ENCODE data around the gene RCSD1. TPM values are rescaled to one million over a fixed set of nuclear protein-coding genes. Genes with fewer than 3 reads are reported as not detected.

Gene RCSD1
- total RNA-seq, 1 experiment from 2014 or later = 1.3 TPM

DNA sequence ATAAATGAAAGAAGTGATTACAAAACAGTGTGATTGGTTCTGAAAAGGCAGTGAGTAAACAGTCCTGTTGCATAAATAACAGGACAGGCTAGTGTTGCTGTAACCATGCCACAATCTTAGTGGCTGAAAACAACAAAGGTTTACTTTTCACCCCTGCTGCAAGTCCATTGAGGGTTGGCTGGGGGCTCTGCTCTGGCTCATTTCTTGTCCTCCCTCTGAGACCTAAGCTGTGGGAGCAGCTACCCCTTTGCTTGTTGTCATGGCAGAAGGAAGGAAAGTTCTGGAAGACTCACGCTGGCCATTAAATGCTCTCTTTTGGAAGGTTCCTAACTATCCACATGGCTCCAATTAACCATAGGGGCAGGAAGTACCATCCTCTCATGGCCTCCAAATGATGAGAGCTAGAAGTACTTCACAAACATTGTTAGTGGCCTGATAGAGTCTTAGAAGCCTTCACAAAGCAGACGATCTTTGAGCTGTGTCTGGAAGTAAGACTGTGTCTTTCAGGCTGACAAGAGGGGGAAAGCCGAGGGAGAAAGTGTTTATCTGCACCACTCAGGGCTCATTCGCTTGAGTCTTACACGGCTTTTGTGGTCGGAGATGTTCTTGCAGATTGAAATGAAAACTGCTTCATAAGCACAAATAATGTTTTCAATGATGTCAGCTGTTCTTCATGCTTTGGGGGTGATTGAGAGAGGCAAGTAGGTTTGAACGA lies 11.9 kb downstream of the RCSD1 start:
- Histone ChIP-seq H3K27me3 (replicated peaks) (no peaks in the 10 kb centered on the region), H3K36me3 (no peaks in the 10 kb centered on the region), H3K27ac (no peak overlapping the region), H3K4me1 (replicated peaks) (no peaks in the 10 kb centered on the region), H3K9me3 (replicated peaks) (no peaks in the 10 kb centered on the region), H3K4me3 (no peak overlapping the region)
- no peak for DNase-seq (ENCODE audit: low read depth in 1 of 2, low spot score in 2 of 2)

- Histone ChIP-seq H3K9me3 (replicated peaks) (no peaks in the 10 kb centered on the region), H3K36me3 (no peaks in the 10 kb centered on the region), H3K4me3 (no peak overlapping the region), H3K4me1 (replicated peaks) (no peaks in the 10 kb centered on the region), H3K27ac (no peak overlapping the region), H3K27me3 (replicated peaks) (no peaks in the 10 kb centered on the region)
- DNase-seq (ENCODE audit: low read depth in 1 of 2, low spot score in 2 of 2) = no peak
Observed at GRCh38 chr1:167642501-167642826, 12.4 kb downstream of the RCSD1 start.

GRCh38 chr1:167643441-167643840 lies 13.4 kb downstream of the RCSD1 start:
- DNase-seq (ENCODE audit: low read depth in 1 of 2, low spot score in 2 of 2) = no peak
- Histone ChIP-seq H3K27me3 (replicated peaks) (no peaks in the 10 kb centered on the region), H3K27ac (no peak overlapping the region), H3K4me1 (replicated peaks) (no peaks in the 10 kb centered on the region), H3K4me3 (no peak overlapping the region), H3K36me3 (no peaks in the 10 kb centered on the region), H3K9me3 (replicated peaks) (no peaks in the 10 kb centered on the region)

DNA sequence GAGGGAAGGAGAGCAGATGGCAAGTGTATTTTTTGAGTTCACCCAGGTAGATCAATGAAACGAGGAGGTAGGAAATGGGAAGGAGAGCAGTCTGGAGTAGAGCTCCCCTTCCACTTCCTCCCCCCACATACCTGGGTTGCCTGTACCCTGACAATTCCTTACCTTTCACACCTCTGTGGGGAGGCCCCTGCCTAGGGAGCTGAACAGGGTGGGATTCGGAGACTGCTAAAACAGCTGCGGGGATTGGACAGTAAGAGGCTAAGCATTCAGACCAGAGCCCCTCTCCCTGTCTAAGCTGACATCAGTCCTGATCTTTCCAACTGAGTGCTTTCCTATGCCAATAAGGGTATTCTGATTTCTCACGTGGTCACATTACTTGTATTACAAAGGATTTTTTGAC lies 14.5 kb downstream of the RCSD1 start:
- DNase-seq (ENCODE audit: low read depth in 1 of 2, low spot score in 2 of 2) = no peak
- no peak overlapping the region for H3K4me3 ChIP-seq
- H3K9me3 ChIP-seq (replicated peaks) = no peaks in the 10 kb centered on the region
- no peaks in the 10 kb centered on the region for H3K4me1 ChIP-seq (replicated peaks)
- H3K27me3 ChIP-seq (replicated peaks) = no peaks in the 10 kb centered on the region
- no peaks in the 10 kb centered on the region for H3K36me3 ChIP-seq
- no peak overlapping the region for H3K27ac ChIP-seq

GRCh38 chr1:167645140-167645541 lies 15.1 kb downstream of the RCSD1 start:
- no peaks in the 10 kb centered on the region for H3K36me3 ChIP-seq
- no peak for DNase-seq (ENCODE audit: low read depth in 1 of 2, low spot score in 2 of 2)
- no peak overlapping the region for H3K27ac ChIP-seq
- H3K9me3 ChIP-seq (replicated peaks) = no peaks in the 10 kb centered on the region
- H3K27me3 ChIP-seq (replicated peaks) = no peaks in the 10 kb centered on the region
- H3K4me1 ChIP-seq (replicated peaks) = no peaks in the 10 kb centered on the region
- no peak overlapping the region for H3K4me3 ChIP-seq

DNA sequence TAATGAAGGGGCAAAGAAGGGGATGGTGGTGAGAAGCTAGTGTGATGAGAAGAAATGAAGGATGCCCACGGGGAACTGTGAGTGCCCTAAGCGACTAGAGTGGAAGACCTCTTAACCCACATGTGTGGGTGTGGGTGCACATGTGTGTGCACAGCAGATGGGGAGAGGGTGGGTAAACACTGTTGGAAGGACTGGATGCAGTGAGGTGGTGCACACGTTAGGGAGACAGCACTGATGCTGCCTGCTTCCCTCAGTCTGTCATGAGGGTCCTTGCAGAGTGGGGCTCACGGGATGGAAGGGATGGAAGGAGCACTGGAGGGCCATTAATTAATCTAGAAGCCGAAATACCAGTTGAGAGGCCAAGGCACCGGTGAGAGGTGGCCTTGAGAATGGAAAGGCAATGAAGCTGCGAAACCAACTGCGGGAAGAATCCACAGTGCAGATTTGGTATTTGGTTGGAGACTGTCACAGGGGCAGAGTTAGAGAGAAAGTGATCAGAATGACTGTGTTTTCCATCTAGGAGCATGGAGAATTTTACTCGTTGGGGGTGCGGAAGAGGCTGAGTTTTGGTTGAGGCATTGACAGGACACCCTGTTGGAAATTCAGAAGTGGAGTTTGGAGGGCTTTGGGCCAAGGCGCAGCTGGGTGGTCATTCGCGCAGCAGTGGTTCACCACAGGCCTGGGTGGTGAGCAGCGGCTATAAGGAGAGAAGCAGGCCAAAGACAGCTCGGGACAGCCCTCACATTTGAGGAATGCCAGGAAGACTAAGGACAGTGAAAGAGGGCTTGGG lies 15.8 kb downstream of the RCSD1 start:
- Histone ChIP-seq H3K27me3 (replicated peaks) (no peaks in the 10 kb centered on the region), H3K4me1 (replicated peaks) (no peaks in the 10 kb centered on the region), H3K27ac (no peak overlapping the region), H3K4me3 (no peak overlapping the region), H3K36me3 (no peaks in the 10 kb centered on the region), H3K9me3 (replicated peaks) (no peaks in the 10 kb centered on the region)
- no peak for DNase-seq (ENCODE audit: low read depth in 1 of 2, low spot score in 2 of 2)

- Histone ChIP-seq H3K4me3 (no peak overlapping the region), H3K4me1 (replicated peaks) (no peaks in the 10 kb centered on the region)
- DNase-seq (ENCODE audit: low read depth in 1 of 2, low spot score in 2 of 2) = no peak
Observed at GRCh38 chr1:167648252-167648849, 18.3 kb downstream of the RCSD1 start.

DNA sequence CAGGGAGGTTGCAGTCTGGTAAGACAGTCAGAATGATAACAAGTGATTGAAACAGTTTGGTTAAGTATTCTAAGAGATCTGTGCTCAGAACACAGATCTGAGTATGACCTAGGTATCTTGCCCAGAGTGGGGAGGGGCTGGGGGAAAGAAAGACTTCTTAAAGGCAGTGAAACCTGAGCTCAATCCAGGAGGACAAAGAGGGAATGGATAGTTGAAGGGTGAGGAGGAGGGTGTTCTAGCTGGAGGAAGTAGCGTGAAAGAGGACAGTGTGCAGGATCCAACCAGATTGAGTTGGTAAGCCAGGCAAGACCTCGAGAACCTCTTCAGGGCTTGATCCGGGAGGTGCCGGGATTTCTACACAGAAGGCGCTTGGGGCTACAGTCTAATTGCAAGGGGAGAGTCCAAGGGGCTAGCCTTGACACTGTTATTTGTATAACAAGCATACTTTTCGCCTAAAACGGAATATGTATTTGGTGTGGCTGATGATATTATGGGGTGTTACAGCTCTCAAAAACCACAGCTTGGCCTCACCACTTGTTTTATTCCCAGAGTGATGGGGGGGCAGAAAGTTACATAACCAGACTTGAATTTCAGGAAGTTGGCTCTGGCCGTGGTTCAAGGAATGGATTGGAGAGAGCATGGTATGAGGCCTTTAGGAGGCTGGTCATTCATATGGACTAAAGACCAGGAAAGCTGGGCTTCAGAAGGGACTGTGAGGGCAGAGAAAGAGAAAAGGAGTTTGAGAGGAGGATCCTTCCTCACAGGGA lies 19.1 kb downstream of the RCSD1 start:
- Histone ChIP-seq H3K4me3 (no peak overlapping the region), H3K4me1 (replicated peaks) (no peaks in the 10 kb centered on the region), H3K36me3 (no peaks in the 10 kb centered on the region), H3K27me3 (replicated peaks) (no peaks in the 10 kb centered on the region), H3K27ac (no peak overlapping the region), H3K9me3 (replicated peaks) (no peaks in the 10 kb centered on the region)
- no peak for DNase-seq (ENCODE audit: low read depth in 1 of 2, low spot score in 2 of 2)

More at GRCh38 chr1:167648252-167648849, 18.3 kb downstream of the RCSD1 start:
- H3K9me3 ChIP-seq (replicated peaks) = no peaks in the 10 kb centered on the region
- no peaks in the 10 kb centered on the region for H3K36me3 ChIP-seq
- H3K27me3 ChIP-seq (replicated peaks) = no peaks in the 10 kb centered on the region
- no peak overlapping the region for H3K27ac ChIP-seq

GRCh38 chr1:167650269-167651160 lies 20.5 kb downstream of the RCSD1 start:
- Histone ChIP-seq H3K27ac (no peak overlapping the region), H3K9me3 (replicated peaks) (no peaks in the 10 kb centered on the region), H3K36me3 (no peaks in the 10 kb centered on the region), H3K4me1 (replicated peaks) (no peaks in the 10 kb centered on the region), H3K27me3 (replicated peaks) (no peaks in the 10 kb centered on the region), H3K4me3 (no peak overlapping the region)
- no peak for DNase-seq (ENCODE audit: low read depth in 1 of 2, low spot score in 2 of 2)

DNA sequence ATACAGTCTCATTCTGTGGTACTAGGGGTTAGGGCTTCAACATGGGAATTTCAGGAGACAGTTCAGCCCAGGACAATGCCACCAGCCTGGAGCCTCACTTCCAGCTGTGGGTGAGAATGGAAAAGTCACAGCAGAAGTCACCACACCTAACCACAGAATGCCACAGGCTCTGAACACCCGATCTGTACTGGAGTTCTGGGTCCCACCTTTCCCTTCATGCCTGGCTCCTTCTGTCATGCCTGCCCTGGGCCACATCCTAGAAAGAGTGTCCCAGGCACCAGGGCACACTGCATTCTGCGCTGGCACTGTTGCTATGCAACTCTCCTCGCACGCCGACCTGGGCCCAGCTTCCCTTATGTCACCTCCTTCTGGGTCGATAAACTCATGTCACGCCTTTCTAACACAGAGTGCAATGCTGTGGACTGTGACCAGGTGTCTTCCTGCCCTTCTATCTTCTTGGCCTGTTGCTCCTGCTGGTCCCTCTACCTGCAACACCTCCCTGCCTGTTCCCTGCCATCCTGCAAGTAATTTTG lies 21.2 kb downstream of the RCSD1 start:
- DNase-seq (ENCODE audit: low read depth in 1 of 2, low spot score in 2 of 2) = no peak
- Histone ChIP-seq H3K4me1 (replicated peaks) (no peaks in the 10 kb centered on the region), H3K4me3 (no peak overlapping the region), H3K36me3 (no peaks in the 10 kb centered on the region), H3K27me3 (replicated peaks) (no peaks in the 10 kb centered on the region), H3K9me3 (replicated peaks) (no peaks in the 10 kb centered on the region), H3K27ac (no peak overlapping the region)

- Histone ChIP-seq H3K27me3 (replicated peaks) (no peaks in the 10 kb centered on the region), H3K27ac (no peak overlapping the region), H3K36me3 (no peaks in the 10 kb centered on the region), H3K9me3 (replicated peaks) (no peaks in the 10 kb centered on the region), H3K4me3 (no peak overlapping the region), H3K4me1 (replicated peaks) (no peaks in the 10 kb centered on the region)
- no peak for DNase-seq (ENCODE audit: low read depth in 1 of 2, low spot score in 2 of 2)
Observed at GRCh38 chr1:167654975-167655575, 25.0 kb downstream of the RCSD1 start.

DNA sequence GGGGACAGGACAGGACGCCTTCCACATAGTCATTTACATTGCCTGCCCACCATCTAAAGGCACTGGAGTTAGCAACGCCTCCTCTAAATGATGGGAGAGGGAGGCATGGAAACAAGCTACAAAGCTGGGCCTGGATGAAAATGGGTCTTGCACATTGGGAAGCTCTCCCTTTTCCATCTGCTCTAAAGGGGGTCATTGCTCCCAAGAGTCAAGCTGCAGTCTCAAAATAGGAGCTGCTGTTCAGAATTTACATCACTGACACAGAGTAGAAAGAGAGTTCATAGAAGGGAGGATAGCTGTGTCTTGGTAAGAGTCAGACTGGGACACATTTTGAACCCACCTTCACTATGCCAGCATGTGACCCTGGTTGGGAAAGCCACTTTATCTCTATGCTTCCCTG lies 26.6 kb downstream of the RCSD1 start:
- DNase-seq (ENCODE audit: low read depth in 1 of 2, low spot score in 2 of 2) = no peak
- peaks cover 5% of the 10 kb centered on the region for H3K4me1 ChIP-seq (replicated peaks)
- H3K36me3 ChIP-seq = no peaks in the 10 kb centered on the region
- no peak overlapping the region for H3K4me3 ChIP-seq
- no peaks in the 10 kb centered on the region for H3K27me3 ChIP-seq (replicated peaks)
- no peaks in the 10 kb centered on the region for H3K9me3 ChIP-seq (replicated peaks)
- no peak overlapping the region for H3K27ac ChIP-seq
